ENCODE results near the gene MED15. TPM values are rescaled to one million over a fixed set of nuclear protein-coding genes. Genes with fewer than 3 reads are reported as not detected.

MED15 gene
- total and polyA plus RNA-seq, 3 donors from 2014 or later = 71.0 to 101 (median 81.6) TPM

GRCh38 chr22:20562607-20563465, 55.4 kb downstream of the MED15 start:
- TF ChIP-seq CTCF (IDR thresholded peaks at IDR 0.05) (no peak), POLR2A (IDR thresholded peaks at IDR 0.05) (no peak)
- Histone ChIP-seq H3K9me3 (no peaks in the 10 kb centered on the region), H3K36me3 (ENCODE audit: low read depth, missing control alignments) (no peaks in the 10 kb centered on the region), H3K27me3 (no peaks in the 10 kb centered on the region), H3K4me3 (no peak overlapping the region), H3K4me1 (peaks cover 6% of the 10 kb centered on the region), H3K27ac (no peak overlapping the region)
- no peak for DNase-seq
- 94 to 95% methylated on average over 14 of the region's 14 CpGs for WGBS, 2 donors
- intact Hi-C loops (cut with DNase I; ENCODE audit: low total_unique reads) = no loop called here

- Histone ChIP-seq H3K4me3 (no peak overlapping the region), H3K27ac (no peak overlapping the region), H3K4me1 (peaks cover 9% of the 10 kb centered on the region), H3K27me3 (no peaks in the 10 kb centered on the region), H3K9me3 (no peaks in the 10 kb centered on the region), H3K36me3 (ENCODE audit: low read depth, missing control alignments) (no peaks in the 10 kb centered on the region)
- no peak for DNase-seq
- TF ChIP-seq POLR2A (IDR thresholded peaks at IDR 0.05) (no peak), CTCF (IDR thresholded peaks at IDR 0.05) (no peak)
- intact Hi-C loops (cut with DNase I; ENCODE audit: low total_unique reads) = no loop called here
- WGBS, 2 donors = 85 to 91% methylated on average over 4 of the region's 4 CpGs
These were observed 56.1 kb downstream of the MED15 start for GRCh38 chr22:20563466-20563906.

- Histone ChIP-seq H3K27ac (no peak overlapping the region), H3K9me3 (no peaks in the 10 kb centered on the region), H3K36me3 (ENCODE audit: low read depth, missing control alignments) (no peaks in the 10 kb centered on the region)
These were observed 56.5 kb downstream of the MED15 start for GRCh38 chr22:20563941-20564371.

GRCh38 chr22:20565079-20565734, 57.8 kb downstream of the MED15 start:
- no peak for DNase-seq
- whole genome bisulfite sequencing, 2 donors = 90 to 93% methylated on average over 13 of the region's 13 CpGs
- H3K4me1 ChIP-seq = peaks cover 19% of the 10 kb centered on the region
- intact Hi-C loops (cut with DNase I; ENCODE audit: low total_unique reads) = loop anchor here (5.0 kb wide), 1 partner anchor 68 kb away; the partner anchor contains the start of gene KLHL22
- TF ChIP-seq CTCF (IDR thresholded peaks at IDR 0.05) = no peak
- TF ChIP-seq POLR2A (IDR thresholded peaks at IDR 0.05) = no peak
- no peaks in the 10 kb centered on the region for H3K27me3 ChIP-seq
- H3K4me3 ChIP-seq = no peak overlapping the region
- H3K9me3 ChIP-seq = no peaks in the 10 kb centered on the region
- H3K27ac ChIP-seq = no peak overlapping the region
- no peaks in the 10 kb centered on the region for H3K36me3 ChIP-seq (ENCODE audit: low read depth, missing control alignments)

More at GRCh38 chr22:20563941-20564371, 56.5 kb downstream of the MED15 start:
- Histone ChIP-seq H3K4me3 (no peak overlapping the region), H3K4me1 (peaks cover 14% of the 10 kb centered on the region), H3K27me3 (no peaks in the 10 kb centered on the region)
- intact Hi-C loops (cut with DNase I; ENCODE audit: low total_unique reads) = no loop called here
- WGBS, 2 donors = 80 to 83% methylated on average over 13 of the region's 13 CpGs
- TF ChIP-seq CTCF (IDR thresholded peaks at IDR 0.05) (no peak), POLR2A (IDR thresholded peaks at IDR 0.05) (no peak)
- no peak for DNase-seq
